ENCODE results near the gene ABHD3.
"Not testable (repeated sequence)": the region's sequence is repeated elsewhere in the genome, so short reads cannot be mapped to it uniquely, and the experiment has no call there.

Gene ABHD3

DNA sequence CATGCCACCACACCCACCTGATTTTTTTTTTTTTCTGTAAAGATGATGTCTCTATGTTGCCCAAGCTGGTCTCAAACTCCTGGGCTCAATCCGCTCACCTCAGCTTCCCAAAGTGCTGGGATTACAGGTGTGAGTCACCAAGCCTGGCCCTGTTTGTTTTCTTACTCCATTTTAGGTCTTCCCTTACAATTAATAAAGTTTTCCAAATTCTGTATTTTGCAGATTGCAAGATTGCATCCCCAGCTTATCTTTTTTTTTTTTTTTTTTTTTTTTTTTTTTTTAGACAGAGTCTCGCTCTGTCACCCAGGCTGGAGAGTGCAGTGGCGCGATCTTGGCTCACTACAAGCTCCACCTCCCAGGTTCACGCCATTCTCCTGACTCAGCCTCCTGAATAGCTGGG lies 64.2 kb downstream of the ABHD3 start:
- not testable (repeated sequence) for DNase-seq

DNA sequence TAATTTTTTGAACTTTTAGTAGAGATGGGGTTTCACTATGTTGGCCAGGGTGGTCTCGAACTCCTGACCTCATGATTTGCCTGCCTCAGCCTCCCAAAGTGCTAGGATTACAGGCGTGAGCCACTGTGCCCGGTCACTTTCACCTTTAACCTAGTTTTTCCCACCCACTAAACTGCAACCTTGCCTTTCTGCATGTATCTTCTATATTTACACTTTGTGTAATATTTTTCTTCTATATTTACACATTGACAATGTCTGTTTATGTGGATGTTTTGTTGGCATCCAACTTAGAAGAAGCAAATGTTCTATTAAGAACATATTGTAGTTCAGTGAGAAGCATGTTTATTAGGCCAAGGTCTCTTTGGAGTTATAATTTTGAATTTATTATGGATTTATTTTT lies 65.8 kb downstream of the ABHD3 start:
- DNase-seq: no peak

DNA sequence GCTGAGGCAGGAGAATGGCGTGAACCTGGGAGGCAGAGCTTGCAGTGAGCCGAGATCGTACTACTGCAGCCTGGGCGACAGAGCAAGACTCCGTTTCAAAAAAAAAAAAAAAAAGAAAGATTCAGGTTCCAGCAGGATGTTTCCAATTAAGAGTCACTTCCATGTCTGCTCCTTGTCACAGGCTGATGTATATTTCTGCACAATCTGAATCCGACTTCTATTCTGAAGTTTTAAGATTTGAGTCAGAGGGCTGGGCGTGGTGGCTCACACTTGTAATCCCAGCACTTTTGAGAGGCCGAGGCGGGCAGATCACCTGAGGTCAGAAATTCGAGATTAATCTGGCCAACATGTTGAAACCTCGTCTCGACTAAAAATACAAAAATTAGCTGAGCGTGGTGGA lies 67.8 kb downstream of the ABHD3 start:
- DNase-seq: no peak

DNA sequence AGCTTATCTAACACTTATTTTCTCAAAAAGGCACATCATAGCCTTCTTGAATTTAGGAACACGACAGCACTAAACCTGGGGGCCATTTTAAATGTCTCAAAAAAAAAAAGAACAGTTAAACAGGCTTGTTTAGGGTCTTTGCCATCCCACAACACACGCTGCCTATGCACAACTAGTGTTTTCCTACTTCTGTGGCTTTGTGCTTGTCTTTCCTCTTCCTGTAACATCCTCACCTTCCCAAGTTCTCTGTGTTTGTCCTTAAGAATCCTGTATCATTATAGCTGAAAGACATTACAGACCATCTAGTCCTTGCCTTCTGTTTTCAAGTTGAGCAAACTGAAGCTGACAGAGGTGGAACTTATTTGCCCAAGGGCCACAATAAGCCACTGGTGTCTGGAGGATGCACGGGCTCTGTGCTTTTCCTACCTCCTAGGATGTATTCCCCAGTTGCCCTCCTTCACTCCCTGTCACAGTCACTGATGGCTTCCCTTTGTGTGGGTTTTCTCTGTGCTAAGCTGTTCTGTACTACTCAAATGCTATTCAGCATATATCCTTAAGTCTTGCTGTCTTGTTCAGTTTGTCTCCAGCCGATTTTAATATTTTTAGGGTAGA lies 69.9 kb downstream of the ABHD3 start:
- no peak for DNase-seq

DNA sequence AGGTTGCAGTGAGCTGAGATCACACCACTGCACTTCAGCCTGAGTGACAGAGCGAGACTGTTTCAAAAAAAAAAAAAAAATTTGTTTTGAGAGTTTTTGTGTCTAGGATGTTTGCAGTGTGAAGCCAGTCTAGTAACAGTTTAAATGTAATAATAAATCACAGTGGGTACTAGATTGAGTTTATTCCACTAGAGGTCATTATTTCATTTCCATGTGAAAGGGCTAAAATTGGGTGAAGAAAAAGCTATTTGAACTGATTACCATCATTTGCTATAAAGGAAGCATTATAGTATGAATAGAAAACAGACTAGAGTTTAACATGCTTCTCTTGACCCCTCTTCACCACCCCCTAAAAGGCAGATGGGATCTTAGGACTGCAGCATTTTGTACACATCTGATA lies 72.2 kb downstream of the ABHD3 start:
- DNase-seq: peak; percentile 8

DNA sequence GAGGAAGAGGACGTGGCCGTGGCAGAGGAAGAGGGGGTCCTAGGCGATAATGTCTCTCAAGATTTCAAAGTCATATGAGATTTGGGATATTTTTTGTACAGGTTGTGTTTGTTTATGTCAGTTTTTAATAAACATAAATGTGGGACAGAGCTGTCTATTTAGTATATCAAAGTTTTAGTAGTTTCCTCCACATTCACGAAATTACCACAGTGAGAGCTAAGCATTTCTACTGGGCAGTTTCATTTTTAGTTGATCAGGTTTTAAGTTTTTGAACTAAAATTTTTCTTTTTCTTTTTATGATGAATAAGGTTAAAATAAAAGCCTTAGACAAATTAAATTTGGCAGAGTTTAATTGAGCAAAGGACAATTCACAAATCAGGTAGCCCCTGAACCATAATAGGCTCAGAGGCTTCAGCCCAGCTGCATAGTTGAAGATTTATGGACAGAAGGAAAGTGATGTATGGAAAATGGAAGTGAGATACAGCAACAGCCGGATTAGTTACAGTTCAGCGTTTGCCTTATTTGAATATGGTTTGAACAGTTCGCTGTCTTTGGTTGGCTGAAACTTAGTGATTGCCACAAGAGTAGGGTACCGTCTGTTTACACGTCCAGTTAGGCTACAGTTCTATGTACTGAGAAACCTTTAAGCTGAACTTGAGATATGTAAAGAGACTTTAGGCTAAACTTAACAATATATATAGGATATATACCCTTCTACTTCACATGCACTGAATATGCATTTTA lies 75.3 kb downstream of the ABHD3 start:
- no peak for DNase-seq

DNA sequence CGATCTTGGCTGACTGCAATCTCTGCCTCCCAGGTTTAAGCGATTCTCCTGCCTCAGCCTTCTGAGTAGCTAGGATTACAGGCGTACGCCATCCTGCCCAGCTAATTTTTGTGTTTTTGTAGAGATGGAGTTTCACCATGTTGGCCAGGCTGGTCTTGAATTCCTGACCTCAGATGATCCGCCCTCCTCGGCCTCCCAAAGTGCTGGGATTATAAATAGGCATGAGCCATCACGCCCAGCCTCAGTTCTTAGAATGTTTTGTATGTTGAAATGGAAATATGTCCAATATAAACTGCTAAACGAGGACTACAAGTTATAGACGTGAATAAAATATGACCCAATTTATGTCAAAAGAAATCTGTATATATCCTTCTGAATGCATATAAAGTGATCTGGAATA lies 82.9 kb downstream of the ABHD3 start:
- DNase-seq: not testable (repeated sequence)

DNA sequence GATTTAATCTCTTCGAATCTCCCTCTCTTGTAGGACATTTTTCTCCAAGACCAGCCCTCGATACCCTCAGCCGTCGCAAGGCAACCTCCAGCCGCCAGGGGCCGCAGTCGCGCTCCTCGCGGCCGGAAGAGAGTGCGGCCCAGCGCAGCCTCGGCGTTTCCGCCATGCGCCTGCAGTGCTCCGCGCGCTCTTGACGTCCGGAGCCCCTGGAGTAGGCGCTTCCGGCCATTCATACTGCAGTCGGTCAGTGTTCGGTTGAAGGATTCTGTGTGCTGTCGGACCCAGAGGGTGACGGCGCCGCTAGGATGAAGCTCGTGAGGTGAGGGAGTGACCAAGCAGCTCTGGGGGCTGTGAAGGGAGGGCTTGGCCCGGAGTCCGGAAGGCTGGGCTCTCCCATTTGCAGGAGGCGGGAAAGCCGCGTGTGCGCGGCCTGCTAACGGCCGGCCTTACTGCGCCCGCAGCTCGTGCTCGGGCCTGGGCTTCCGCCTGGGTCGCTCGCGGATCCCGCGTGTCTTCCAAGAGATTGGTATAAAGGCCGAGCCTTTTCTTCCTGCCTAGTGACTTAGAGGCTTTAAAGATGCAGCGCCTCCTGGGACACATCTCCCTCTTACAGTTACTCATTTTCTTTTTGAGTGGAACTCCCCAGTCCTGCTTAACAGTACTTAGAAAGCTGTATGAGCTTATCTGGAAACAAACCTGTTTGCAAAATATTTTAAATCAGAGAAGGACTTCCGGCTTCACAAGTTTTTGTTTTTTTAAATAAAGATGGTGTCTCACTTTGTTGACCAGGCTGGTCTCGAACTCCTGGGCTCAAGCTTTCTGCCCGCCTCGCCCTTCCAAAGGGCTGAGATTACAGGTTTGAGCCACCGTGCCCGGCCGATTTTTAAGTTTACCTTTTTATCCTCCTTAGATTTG lies 92.2 kb downstream of the ABHD3 start, which contains the start of gene SNRPD1:
SNRPD1 (plus strand) TSS at position 190 of the 915 bp plus-strand sequence; CDS start at position 306, 116 bp downstream.
- peak; percentile 91 for DNase-seq

DNA sequence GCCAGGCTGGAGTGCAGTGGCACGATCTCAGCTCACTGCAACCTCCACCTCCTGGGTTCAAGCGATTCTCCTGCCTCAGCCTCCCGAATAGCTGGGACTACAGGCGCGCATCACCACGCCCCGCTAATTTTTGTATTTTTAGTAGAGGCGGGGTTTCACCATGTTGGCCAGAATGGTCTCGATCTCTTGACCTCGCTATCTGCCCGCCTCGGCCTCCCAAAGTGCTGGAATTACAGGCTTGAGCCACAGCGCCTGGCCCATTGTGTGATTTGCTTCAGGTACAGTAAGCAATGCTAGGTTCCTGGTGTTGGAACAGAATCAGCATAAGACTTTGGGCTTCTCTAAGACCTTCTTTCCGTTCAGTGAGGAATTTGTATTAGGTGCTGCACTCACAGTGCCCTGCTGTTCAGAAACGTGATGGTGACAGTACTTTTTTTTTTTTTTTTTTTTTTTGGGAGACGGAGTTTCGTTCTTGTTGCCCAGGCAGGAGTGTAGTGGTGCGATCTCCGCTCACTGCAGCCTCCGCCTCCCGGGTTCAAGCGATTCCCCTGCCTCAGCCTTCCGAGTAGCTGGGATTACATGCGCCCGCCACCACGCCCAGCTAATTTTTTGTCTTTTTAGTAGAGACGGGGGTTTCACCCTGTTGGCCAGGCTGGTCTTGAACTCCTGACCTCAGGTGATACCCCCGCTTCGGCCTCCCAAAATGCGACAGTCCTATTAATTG lies 93.0 kb downstream of the ABHD3 start:
- peak; percentile 8 for DNase-seq

DNA sequence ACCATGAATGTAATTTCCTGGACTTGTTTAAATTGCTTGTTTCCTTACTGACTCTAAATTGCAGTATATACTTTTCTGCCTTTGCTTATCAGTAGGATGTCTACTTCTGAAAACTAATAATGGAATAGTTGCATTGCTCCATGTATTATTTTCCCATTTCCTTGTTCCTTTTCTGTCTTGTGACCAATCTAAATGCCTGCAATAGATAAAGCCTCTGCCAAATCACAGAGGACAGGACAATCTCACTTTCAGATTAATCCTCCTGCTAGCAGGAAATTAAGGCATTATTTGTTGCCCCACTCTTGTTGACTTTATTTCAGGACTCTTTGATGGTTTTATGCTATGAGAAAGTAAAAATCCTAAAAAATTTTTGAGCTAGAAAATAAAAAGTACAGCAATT lies 99.4 kb downstream of the ABHD3 start:
- no peak for DNase-seq

DNA sequence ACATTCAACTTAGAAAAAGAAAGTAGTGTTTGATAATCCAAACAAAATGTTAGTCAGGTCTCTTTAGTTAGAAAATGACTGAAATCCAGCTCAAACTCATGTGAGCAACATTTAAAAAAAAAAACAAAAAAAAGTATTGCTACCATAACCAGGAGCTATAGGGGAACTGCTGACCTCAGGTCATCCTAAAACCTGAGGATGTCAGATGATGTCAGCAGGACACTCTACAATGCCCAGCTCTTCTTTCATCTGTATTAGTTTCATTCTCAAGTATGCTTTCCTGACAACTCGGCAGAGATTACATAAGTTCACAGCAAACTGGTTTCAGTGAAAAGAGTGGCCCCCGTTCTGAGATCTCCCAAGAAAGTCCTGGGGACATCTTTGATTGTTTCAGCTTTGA lies 99.9 kb downstream of the ABHD3 start:
- DNase-seq: peak; percentile 8

DNA sequence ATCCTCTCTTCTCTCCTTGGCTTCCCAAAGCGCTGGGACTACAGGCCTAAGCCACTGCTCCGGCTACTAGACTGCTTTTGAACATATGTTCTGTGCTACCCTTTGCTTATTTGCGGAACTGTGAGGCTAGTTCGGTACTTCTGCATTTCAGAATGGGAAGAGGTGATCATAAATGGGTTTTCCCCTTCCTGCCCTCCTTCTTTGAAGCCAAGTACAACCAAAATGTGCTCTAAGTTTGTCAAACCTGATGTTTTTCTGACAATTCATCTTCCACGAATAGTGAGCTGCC lies 102.3 kb downstream of the ABHD3 start:
- DNase-seq: peak; percentile 25
